Liver (tissue), 9 donors: Measurements from ENCODE around the gene TESMIN. TPM values are rescaled to one million over a fixed set of nuclear protein-coding genes. Genes with fewer than 3 reads are reported as not detected.

Experiments used
- DNase-seq: peaks from one replicate; pipeline ENCODE4 v3.0.0-alpha.2; 2017; ENCODE audit warnings: low spot score
- H3K27ac ChIP-seq, 2 donors: one replicate each; pipeline ENCODE4 v1.7.0; 2013; ENCODE audit warnings: inconsistent platforms in 2 of 2, low read length in 2 of 2, control low read depth in 1 of 2, low read depth in 1 of 2, mild to moderate bottlenecking in 1 of 2
- H3K27me3 ChIP-seq, 4 donors: one replicate each; pipeline versions ENCODE4 v1.6.1 to v1.7.0; 2013; ENCODE audit warnings: low read length in 3 of 4, inconsistent platforms in 1 of 4, mild to moderate bottlenecking in 1 of 4, moderate library complexity in 1 of 4; ENCODE audit not compliant: control insufficient read depth in 4 of 4, insufficient read depth in 4 of 4
- H3K36me3 ChIP-seq, 4 donors: one replicate each; pipeline versions ENCODE4 v1.6.1 to v1.7.0; 2013; ENCODE audit warnings: low read length in 3 of 4, mild to moderate bottlenecking in 3 of 4, low read depth in 1 of 4, moderate library complexity in 1 of 4; ENCODE audit not compliant: control insufficient read depth in 4 of 4, insufficient read depth in 3 of 4
- H3K4me1 ChIP-seq, 4 donors: one replicate each; pipeline versions ENCODE4 v1.6.1 to v1.7.0; 2013; ENCODE audit warnings: low read length in 3 of 4, mild to moderate bottlenecking in 3 of 4, moderate library complexity in 1 of 4; ENCODE audit not compliant: control insufficient read depth in 4 of 4, insufficient read depth in 4 of 4
- H3K4me3 ChIP-seq, 3 donors: one replicate each; pipeline versions ENCODE4 v1.6.1 to v1.7.0; 2013; ENCODE audit warnings: low read length in 3 of 3, control low read depth in 1 of 3, low read depth in 1 of 3, mild to moderate bottlenecking in 1 of 3
- H3K9ac ChIP-seq, 2 donors: one replicate each; pipeline ENCODE4 v1.7.0; 2013; ENCODE audit warnings: low read length in 2 of 2, mild to moderate bottlenecking in 2 of 2, moderate library complexity in 2 of 2, control low read depth in 1 of 2, low read depth in 1 of 2
- H3K9me3 ChIP-seq, 4 donors: one replicate each; pipeline versions ENCODE4 v1.6.1 to v1.7.0; 2013; ENCODE audit warnings: low read length in 3 of 4; ENCODE audit not compliant: control insufficient read depth in 4 of 4
- EGR1 ChIP-seq, 2 donors: IDR thresholded peaks; 2 replicates each; pipeline ENCODE4 v1.6.1; 2016 to 2018; ENCODE audit warnings: antibody characterized with exemption in 2 of 2, low read depth in 2 of 2
- FOXA1 ChIP-seq: IDR thresholded peaks from 2 replicates; pipeline ENCODE4 v1.6.1; 2016; ENCODE audit warnings: antibody characterized with exemption
- FOXA2 ChIP-seq: IDR thresholded peaks from 2 replicates; pipeline ENCODE4 v1.6.1; 2016; ENCODE audit warnings: antibody characterized with exemption
- GABPA ChIP-seq, 2 donors: IDR thresholded peaks in 1 of 2; conservative IDR thresholded peaks in 1 of 2; 2 replicates each; pipeline ENCODE4 v1.6.1; 2016; ENCODE audit warnings: antibody characterized with exemption in 2 of 2, mild to moderate bottlenecking in 1 of 2, moderate library complexity in 1 of 2
- HNF4A ChIP-seq, 2 donors: conservative IDR thresholded peaks; 2 replicates each; pipeline ENCODE4 v1.6.1; 2016; ENCODE audit warnings: antibody characterized with exemption in 2 of 2, mild to moderate bottlenecking in 2 of 2
- HNF4G ChIP-seq: IDR thresholded peaks from 2 replicates; pipeline ENCODE4 v1.6.1; 2016; ENCODE audit warnings: antibody characterized with exemption
- JUND ChIP-seq, 2 donors: IDR thresholded peaks; 2 replicates each; pipeline ENCODE4 v1.6.1; 2016; ENCODE audit warnings: antibody characterized with exemption in 2 of 2
- NR2F2 ChIP-seq: IDR thresholded peaks from 2 replicates; pipeline ENCODE4 v1.6.1; 2016; ENCODE audit warnings: antibody characterized with exemption
- RAD21 ChIP-seq, 2 donors: IDR thresholded peaks; 2 replicates each; pipeline ENCODE4 v1.6.1; 2016; ENCODE audit warnings: antibody characterized with exemption in 2 of 2, mild to moderate bottlenecking in 2 of 2
- RXRA ChIP-seq, 2 donors: IDR thresholded peaks; 2 replicates each; pipeline ENCODE4 v1.6.1; 2017 to 2018; ENCODE audit warnings: antibody characterized with exemption in 2 of 2, mild to moderate bottlenecking in 1 of 2
- SP1 ChIP-seq: IDR thresholded peaks from 2 replicates; pipeline ENCODE4 v1.6.1; 2018; ENCODE audit warnings: antibody characterized with exemption, mild to moderate bottlenecking
- TAF1 ChIP-seq: conservative IDR thresholded peaks from 2 replicates; pipeline ENCODE4 v1.6.1; 2016; ENCODE audit warnings: antibody characterized with exemption, mild to moderate bottlenecking
- YY1 ChIP-seq: IDR thresholded peaks from 2 replicates; pipeline ENCODE4 v1.6.1; 2016; ENCODE audit warnings: antibody characterized with exemption, mild to moderate bottlenecking
- WGBS: extraction: QIAGEN DNeasy Blood & Tissue Kit; methylation state at CpG from one replicate; pipeline ENCODE4 v1.1.7; 2013; 5-methylcytosine and 5-hydroxymethylcytosine counted together
- polyA plus RNA-seq, 2 donors: library from polyadenylated mRNA; stranded (reverse) in 1 of 2; unstranded in 1 of 2; fragments of 200-250 nt in 1 of 2; fragments of >200 nt in 1 of 2; fragmentation: Nextera tagmentation in 1 of 2; extraction: Ambion mirVana in 1 of 2; gene quantifications; one replicate each; pipeline versions ENCODE4 v1.2.1 to v1.2.3, GENCODE V29; 2013 to 2015
- total RNA-seq, 2 donors: library from RNA; depleted of rRNA; stranded (reverse); fragments of >200 nt; gene quantifications; one replicate each; pipeline ENCODE4 v1.2.3, GENCODE V29; 2014
- TF ChIP-seq, protein P1 (sequence below): IDR thresholded peaks from 2 replicates; pipeline ENCODE4 v1.6.1; 2016; ENCODE audit warnings: antibody characterized with exemption
- TF ChIP-seq, protein P2 (sequence below): IDR thresholded peaks from 2 replicates; pipeline ENCODE4 v1.6.1; 2016; ENCODE audit warnings: antibody characterized with exemption
- TF ChIP-seq, protein P3 (sequence below): IDR thresholded peaks from 2 replicates; pipeline ENCODE4 v1.6.1; 2016; ENCODE audit warnings: antibody characterized with exemption
- TF ChIP-seq, protein P4 (sequence below): IDR thresholded peaks from 2 replicates; pipeline ENCODE4 v1.6.1; 2016; ENCODE audit warnings: antibody characterized with exemption, mild to moderate bottlenecking
- TF ChIP-seq, protein P5 (sequence below): fragments of 150-350 bp; IDR thresholded peaks from 2 replicates; pipeline ENCODE4 v1.5.1; 2017; ENCODE audit warnings: improper control_type of control experiment, low read depth, low read length; ENCODE audit not compliant: missing input control
- donor health status: healthy.
- donor health status: healthy.
- donor health status: healthy.
- donor health status: healthy.
- donor health status: healthy.

Gene TESMIN
- total and polyA plus RNA-seq, 4 donors: 0.27 to 2.5 (median 0.62) TPM

DNA sequence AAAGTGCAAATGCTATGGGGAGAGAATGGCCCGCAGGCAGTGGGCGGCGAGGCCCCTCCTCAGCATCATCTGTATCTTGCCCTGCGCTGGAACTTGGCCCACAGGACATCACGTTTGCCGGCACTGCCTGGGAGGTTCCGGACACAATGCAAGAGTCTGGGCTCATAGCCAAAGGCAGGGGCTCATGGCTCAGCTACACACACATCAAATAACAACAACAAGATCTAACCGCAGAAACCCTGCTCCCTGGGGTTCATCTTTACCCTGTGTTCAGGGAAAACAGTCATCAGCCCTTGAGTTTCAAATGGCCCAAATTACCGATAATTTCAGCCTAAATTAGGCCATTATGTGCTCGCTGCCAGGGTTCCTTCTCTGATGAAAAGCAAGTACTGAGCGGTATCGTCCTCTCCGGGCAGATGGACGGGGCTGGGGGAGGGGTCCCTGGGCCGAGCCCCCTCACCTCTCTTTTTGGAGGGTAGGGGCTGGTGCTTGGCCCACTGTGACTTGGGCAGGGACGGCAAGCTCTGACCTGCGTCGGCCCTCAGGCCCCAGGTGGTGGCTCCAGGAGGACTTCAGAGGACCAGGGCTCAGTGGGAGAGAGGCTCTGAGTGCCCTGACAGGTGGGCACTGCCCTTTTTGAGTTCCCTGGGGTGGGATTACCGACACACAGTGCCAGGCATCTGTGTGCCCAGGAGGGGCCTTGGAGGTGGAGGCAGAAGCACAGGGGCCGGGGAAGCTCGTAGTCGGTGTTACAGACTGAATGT lies 92.0 kb downstream of the TESMIN start (continued):
- TF ChIP-seq, protein P1, sequence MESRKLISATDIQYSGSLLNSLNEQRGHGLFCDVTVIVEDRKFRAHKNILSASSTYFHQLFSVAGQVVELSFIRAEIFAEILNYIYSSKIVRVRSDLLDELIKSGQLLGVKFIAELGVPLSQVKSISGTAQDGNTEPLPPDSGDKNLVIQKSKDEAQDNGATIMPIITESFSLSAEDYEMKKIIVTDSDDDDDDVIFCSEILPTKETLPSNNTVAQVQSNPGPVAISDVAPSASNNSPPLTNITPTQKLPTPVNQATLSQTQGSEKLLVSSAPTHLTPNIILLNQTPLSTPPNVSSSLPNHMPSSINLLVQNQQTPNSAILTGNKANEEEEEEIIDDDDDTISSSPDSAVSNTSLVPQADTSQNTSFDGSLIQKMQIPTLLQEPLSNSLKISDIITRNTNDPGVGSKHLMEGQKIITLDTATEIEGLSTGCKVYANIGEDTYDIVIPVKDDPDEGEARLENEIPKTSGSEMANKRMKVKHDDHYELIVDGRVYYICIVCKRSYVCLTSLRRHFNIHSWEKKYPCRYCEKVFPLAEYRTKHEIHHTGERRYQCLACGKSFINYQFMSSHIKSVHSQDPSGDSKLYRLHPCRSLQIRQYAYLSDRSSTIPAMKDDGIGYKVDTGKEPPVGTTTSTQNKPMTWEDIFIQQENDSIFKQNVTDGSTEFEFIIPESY: no peak

DNA sequence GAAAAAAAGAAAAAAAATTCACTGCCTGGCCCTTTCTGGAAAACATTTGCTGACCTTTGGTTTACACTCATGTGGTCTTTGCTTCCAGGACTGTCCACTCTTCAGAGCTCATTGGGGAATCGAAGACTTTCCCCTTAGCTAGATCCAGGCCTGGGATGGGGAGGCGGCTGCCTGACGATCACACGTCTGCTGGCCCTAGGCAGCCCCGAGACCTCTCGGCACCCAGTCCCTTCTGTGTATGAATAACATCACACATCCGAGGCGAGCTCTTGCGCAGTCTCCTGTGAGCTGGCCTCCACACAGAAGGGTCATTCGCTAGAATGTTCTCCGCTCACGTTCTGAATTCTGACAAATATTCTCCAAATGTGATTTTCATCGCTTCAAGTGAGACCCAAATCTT lies 92.7 kb downstream of the TESMIN start:
- no peak for TF ChIP-seq SP1
- no peak overlapping the region for H3K27ac ChIP-seq
- 82% methylated on average over 13 of the region's 13 CpGs for WGBS

DNA sequence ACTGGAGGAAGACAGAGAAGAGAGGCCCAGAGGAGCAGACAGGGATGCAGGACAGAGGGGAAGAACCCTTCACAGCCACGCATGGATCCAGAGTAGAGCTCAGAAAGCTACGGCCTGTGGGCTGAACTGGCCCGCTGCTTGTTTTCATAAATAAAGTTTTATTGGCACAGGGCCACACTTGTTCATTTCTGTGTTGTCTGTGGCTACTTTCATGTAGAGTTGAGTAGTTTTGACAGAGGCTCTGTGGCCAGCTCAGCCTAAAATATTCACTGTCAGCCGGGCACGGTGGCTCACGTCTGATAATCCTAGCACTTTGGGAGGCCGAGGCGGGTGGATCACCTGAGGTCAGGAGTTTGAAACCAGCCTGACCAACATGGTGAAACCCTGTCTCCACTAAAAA lies 93.2 kb downstream of the TESMIN start:
- TF ChIP-seq, protein P1: no peak
- no peak for TF ChIP-seq HNF4G
- no peak for TF ChIP-seq GABPA (IDR thresholded peaks at IDR 0.05 in 1 of 2, conservative IDR thresholded peaks at IDR 0.05 in 1 of 2)
- no peak for TF ChIP-seq JUND (IDR thresholded peaks at IDR 0.05)
- no peak for TF ChIP-seq RAD21 (IDR thresholded peaks at IDR 0.05)
- TF ChIP-seq SP1: no peak
- TF ChIP-seq, protein P2, sequence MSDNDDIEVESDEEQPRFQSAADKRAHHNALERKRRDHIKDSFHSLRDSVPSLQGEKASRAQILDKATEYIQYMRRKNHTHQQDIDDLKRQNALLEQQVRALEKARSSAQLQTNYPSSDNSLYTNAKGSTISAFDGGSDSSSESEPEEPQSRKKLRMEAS: no peak
- TF ChIP-seq YY1: no peak
- TF ChIP-seq TAF1: no peak
- TF ChIP-seq FOXA2: no peak
- TF ChIP-seq, protein P3, sequence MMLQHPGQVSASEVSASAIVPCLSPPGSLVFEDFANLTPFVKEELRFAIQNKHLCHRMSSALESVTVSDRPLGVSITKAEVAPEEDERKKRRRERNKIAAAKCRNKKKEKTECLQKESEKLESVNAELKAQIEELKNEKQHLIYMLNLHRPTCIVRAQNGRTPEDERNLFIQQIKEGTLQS: no peak
- no peak for TF ChIP-seq HNF4A (conservative IDR thresholded peaks at IDR 0.05)
- TF ChIP-seq NR2F2: no peak
- TF ChIP-seq, protein P4, sequence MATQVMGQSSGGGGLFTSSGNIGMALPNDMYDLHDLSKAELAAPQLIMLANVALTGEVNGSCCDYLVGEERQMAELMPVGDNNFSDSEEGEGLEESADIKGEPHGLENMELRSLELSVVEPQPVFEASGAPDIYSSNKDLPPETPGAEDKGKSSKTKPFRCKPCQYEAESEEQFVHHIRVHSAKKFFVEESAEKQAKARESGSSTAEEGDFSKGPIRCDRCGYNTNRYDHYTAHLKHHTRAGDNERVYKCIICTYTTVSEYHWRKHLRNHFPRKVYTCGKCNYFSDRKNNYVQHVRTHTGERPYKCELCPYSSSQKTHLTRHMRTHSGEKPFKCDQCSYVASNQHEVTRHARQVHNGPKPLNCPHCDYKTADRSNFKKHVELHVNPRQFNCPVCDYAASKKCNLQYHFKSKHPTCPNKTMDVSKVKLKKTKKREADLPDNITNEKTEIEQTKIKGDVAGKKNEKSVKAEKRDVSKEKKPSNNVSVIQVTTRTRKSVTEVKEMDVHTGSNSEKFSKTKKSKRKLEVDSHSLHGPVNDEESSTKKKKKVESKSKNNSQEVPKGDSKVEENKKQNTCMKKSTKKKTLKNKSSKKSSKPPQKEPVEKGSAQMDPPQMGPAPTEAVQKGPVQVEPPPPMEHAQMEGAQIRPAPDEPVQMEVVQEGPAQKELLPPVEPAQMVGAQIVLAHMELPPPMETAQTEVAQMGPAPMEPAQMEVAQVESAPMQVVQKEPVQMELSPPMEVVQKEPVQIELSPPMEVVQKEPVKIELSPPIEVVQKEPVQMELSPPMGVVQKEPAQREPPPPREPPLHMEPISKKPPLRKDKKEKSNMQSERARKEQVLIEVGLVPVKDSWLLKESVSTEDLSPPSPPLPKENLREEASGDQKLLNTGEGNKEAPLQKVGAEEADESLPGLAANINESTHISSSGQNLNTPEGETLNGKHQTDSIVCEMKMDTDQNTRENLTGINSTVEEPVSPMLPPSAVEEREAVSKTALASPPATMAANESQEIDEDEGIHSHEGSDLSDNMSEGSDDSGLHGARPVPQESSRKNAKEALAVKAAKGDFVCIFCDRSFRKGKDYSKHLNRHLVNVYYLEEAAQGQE: no peak
- TF ChIP-seq RXRA (IDR thresholded peaks at IDR 0.05): no peak
- TF ChIP-seq EGR1 (IDR thresholded peaks at IDR 0.05; ENCODE audit: low read depth in 2 of 2): no peak
- TF ChIP-seq FOXA1: no peak
- TF ChIP-seq, protein P5, sequence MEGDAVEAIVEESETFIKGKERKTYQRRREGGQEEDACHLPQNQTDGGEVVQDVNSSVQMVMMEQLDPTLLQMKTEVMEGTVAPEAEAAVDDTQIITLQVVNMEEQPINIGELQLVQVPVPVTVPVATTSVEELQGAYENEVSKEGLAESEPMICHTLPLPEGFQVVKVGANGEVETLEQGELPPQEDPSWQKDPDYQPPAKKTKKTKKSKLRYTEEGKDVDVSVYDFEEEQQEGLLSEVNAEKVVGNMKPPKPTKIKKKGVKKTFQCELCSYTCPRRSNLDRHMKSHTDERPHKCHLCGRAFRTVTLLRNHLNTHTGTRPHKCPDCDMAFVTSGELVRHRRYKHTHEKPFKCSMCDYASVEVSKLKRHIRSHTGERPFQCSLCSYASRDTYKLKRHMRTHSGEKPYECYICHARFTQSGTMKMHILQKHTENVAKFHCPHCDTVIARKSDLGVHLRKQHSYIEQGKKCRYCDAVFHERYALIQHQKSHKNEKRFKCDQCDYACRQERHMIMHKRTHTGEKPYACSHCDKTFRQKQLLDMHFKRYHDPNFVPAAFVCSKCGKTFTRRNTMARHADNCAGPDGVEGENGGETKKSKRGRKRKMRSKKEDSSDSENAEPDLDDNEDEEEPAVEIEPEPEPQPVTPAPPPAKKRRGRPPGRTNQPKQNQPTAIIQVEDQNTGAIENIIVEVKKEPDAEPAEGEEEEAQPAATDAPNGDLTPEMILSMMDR: no peak
- DNase-seq: no peak
- no peak overlapping the region for H3K27ac ChIP-seq
- H3K4me3 ChIP-seq: no peak overlapping the region
- H3K36me3 ChIP-seq: no peaks in the 10 kb centered on the region
- H3K9me3 ChIP-seq: peaks cover 0 to 8% (median 4%) of the 10 kb centered on the region in 4 donors
- H3K27me3 ChIP-seq: no peaks in the 10 kb centered on the region
- no peaks in the 10 kb centered on the region for H3K4me1 ChIP-seq
- WGBS: 97% methylated on average over 8 of the region's 8 CpGs
- no peak overlapping the region for H3K9ac ChIP-seq

More for the DNA sequence above, 92.7 kb downstream of the TESMIN start:
- no peaks in the 10 kb centered on the region for H3K4me1 ChIP-seq
- H3K27me3 ChIP-seq: no peaks in the 10 kb centered on the region
- H3K4me3 ChIP-seq: no peak overlapping the region
- DNase-seq: no peak
- H3K9me3 ChIP-seq: peaks cover 0 to 8% (median 4%) of the 10 kb centered on the region in 4 donors
- no peak overlapping the region for H3K9ac ChIP-seq
- no peaks in the 10 kb centered on the region for H3K36me3 ChIP-seq
